Endothelial cell of umbilical vein (primary cell): ENCODE results near the gene F9.

ENCODE experiments used
- CTCF ChIP-seq, 2 donors: IDR thresholded peaks; 1 replicate in 1 of 2; 2 replicates in 1 of 2; pipeline ENCODE4 v1.5.1; 2011; ENCODE audit warnings: low read length in 2 of 2, mild to moderate bottlenecking in 2 of 2, moderate library complexity in 2 of 2, control low read depth in 1 of 2, inconsistent platforms in 1 of 2, low read depth in 1 of 2; ENCODE audit not compliant: insufficient read depth in 1 of 2; ENCODE audit errors: extremely low read depth in 1 of 2
- EZH2 ChIP-seq: IDR thresholded peaks from 2 replicates; pipeline ENCODE4 v1.6.1; 2012; ENCODE audit warnings: borderline replicate concordance, low read depth, mild to moderate bottlenecking, moderate library complexity, low read length, inconsistent platforms; ENCODE audit not compliant: severe bottlenecking
- FOS ChIP-seq: IDR thresholded peaks from 2 replicates; pipeline ENCODE4 v1.6.1; 2011; ENCODE audit warnings: mild to moderate bottlenecking, low read length, moderate library complexity, borderline replicate concordance; ENCODE audit not compliant: insufficient read depth
- MYC ChIP-seq: IDR thresholded peaks from one replicate; pipeline ENCODE4 v1.6.1; 2011; ENCODE audit warnings: mild to moderate bottlenecking, low read depth, low read length
- POLR2A ChIP-seq: IDR thresholded peaks from 2 replicates; pipeline ENCODE4 v1.6.1; 2012; ENCODE audit warnings: low read depth, mild to moderate bottlenecking, control low read depth, low read length
- POLR2AphosphoS5 ChIP-seq: IDR thresholded peaks from 2 replicates; pipeline ENCODE4 v1.6.1; 2012; ENCODE audit warnings: low read depth, mild to moderate bottlenecking, control low read depth, low read length, moderate library complexity; ENCODE audit not compliant: insufficient read depth
- TF ChIP-seq, protein P1 (sequence below): IDR thresholded peaks from 2 replicates; pipeline ENCODE4 v1.6.1; 2011; ENCODE audit not compliant: insufficient read depth, insufficient read length

GRCh38 chrX:139543920-139544319 lies 13.4 kb downstream of the F9 start:
- TF ChIP-seq POLR2A (no peak), EZH2 (no peak), CTCF (IDR thresholded peaks at IDR 0.05; ENCODE audit: extremely low read depth in 1 of 2, insufficient read depth in 1 of 2, low read depth in 1 of 2, low read length in 2 of 2) (no peak), MYC (no peak), FOS (no peak), POLR2AphosphoS5 (no peak)
- TF ChIP-seq, protein P1, sequence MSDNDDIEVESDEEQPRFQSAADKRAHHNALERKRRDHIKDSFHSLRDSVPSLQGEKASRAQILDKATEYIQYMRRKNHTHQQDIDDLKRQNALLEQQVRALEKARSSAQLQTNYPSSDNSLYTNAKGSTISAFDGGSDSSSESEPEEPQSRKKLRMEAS, result no peak
